ENCODE results near the gene AGBL5.
A peak's percentile ranks its signal among the peaks of the same experiment; 100 is the strongest.

Gene AGBL5

GRCh38 chr2:27032495-27033252 is 18.8 kb upstream of the AGBL5 start, which contains the start of gene TMEM214:
TMEM214 (plus strand) TSS chr2:27032965; CDS start chr2:27033016, 51 bp downstream.
- H3K4me3 ChIP-seq (replicated peaks; ENCODE audit: low read depth, low read length), result peak within 1 kb of the TSS; percentile 85
- peak; percentile 94 for DNase-seq (ENCODE audit: extremely low read depth, insufficient read length)
- H3K36me3 ChIP-seq (ENCODE audit: control insufficient read depth, insufficient read depth, low read length), result peaks cover 29% of the 10 kb centered on the region
- no peaks in the 10 kb centered on the region for H3K27me3 ChIP-seq (replicated peaks; ENCODE audit: control insufficient read depth, insufficient read depth, low read length)
- TF ChIP-seq, protein P1, sequence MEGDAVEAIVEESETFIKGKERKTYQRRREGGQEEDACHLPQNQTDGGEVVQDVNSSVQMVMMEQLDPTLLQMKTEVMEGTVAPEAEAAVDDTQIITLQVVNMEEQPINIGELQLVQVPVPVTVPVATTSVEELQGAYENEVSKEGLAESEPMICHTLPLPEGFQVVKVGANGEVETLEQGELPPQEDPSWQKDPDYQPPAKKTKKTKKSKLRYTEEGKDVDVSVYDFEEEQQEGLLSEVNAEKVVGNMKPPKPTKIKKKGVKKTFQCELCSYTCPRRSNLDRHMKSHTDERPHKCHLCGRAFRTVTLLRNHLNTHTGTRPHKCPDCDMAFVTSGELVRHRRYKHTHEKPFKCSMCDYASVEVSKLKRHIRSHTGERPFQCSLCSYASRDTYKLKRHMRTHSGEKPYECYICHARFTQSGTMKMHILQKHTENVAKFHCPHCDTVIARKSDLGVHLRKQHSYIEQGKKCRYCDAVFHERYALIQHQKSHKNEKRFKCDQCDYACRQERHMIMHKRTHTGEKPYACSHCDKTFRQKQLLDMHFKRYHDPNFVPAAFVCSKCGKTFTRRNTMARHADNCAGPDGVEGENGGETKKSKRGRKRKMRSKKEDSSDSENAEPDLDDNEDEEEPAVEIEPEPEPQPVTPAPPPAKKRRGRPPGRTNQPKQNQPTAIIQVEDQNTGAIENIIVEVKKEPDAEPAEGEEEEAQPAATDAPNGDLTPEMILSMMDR (IDR thresholded peaks at IDR 0.05; ENCODE audit: insufficient read depth, low read length, poor library complexity, severe bottlenecking), result no peak

DNA sequence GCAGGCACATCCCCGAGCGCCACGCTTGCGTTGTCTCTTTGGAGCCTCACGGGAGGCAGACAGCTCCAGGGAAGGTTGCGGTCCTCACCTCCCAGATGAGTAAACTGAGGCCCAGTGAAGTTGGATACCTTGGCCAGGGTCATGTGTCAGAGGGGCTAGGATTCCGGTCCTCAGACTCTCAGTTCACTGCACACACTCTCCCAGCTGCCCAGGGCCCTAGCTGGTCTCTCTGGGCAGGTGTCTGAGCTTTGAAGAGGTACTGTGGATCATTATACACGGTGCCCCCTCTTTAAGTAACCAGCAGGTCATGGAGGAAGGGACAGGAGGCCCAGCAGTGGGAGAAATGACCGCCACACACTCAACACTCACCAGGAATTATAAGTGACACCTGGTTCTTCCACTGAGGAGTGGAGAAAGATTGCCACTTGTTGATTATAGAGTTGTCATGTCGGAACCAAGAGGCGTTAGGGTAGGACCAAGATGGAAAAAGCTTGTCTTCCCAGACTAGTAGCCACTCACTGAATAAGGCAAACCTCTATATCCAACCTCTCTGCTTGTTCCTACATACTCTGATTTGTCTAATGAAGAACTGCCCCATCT is 18.1 kb upstream of the AGBL5 start:
- Histone ChIP-seq H3K27me3 (replicated peaks; ENCODE audit: control insufficient read depth, insufficient read depth, low read length) (no peaks in the 10 kb centered on the region), H3K36me3 (ENCODE audit: control insufficient read depth, insufficient read depth, low read length) (peaks cover 35% of the 10 kb centered on the region), H3K4me3 (replicated peaks; ENCODE audit: low read depth, low read length) (peak overlapping the region; percentile 85)
- no peak for DNase-seq (ENCODE audit: extremely low read depth, insufficient read length)
- TF ChIP-seq, protein P1 (IDR thresholded peaks at IDR 0.05; ENCODE audit: insufficient read depth, low read length, poor library complexity, severe bottlenecking), result no peak

DNA sequence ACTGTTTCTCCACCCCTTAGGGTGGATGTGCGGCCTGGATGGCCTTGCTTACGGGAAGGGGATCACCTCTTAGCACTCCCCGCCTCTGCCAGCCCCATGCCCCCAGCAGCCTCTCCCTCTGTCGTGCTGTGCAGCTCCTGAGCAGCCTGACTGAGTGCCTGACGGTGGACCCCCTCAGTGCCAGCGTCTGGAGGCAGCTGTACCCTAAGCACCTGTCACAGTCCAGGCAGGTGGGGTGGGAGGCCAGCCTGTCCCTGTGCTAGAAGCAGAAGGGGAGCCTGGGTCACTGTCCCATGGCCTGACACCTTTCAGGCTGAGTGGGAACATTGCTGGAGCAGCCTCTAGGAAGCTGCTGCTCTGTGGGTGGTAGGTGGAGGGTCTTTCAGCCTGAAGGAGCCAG is 13.5 kb upstream of the AGBL5 start:
- Histone ChIP-seq H3K4me3 (replicated peaks; ENCODE audit: low read depth, low read length) (no peak overlapping the region), H3K36me3 (ENCODE audit: control insufficient read depth, insufficient read depth, low read length) (peaks cover 57% of the 10 kb centered on the region), H3K27me3 (replicated peaks; ENCODE audit: control insufficient read depth, insufficient read depth, low read length) (no peaks in the 10 kb centered on the region)
- TF ChIP-seq, protein P1 (IDR thresholded peaks at IDR 0.05; ENCODE audit: insufficient read depth, low read length, poor library complexity, severe bottlenecking), result no peak
- DNase-seq (ENCODE audit: extremely low read depth, insufficient read length), result no peak

DNA sequence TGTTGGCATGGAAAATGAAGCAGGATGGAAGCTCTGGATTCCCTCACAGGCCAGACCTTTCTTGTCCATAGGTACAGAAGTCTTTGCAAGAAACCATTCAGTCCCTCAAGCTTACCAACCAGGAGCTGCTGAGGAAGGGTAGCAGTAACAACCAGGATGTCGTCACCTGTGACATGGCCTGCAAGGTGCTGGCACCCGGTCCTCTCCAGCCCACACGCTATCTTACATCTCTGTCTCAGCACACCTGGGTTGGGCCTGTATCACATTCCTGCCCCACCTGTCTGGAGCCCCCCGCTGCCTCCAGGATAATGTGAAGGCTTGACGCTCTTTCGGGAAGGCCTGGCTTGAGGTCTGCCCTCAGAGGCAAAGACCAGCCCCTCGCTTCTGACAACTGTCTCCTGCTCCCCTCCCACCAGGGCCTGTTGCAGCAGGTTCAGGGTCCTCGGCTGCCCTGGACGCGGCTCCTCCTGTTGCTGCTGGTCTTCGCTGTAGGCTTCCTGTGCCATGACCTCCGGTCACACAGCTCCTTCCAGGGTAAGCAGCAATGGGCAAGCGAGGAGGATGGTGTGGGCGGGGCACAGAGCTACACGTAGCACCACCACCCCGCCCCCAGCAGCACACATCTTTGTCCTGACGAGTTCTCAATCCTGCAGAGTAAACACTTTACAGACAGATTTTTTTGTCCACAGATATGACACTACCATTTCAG is 12.7 kb upstream of the AGBL5 start:
- Histone ChIP-seq H3K36me3 (ENCODE audit: control insufficient read depth, insufficient read depth, low read length) (peaks cover 60% of the 10 kb centered on the region), H3K27me3 (replicated peaks; ENCODE audit: control insufficient read depth, insufficient read depth, low read length) (no peaks in the 10 kb centered on the region), H3K4me3 (replicated peaks; ENCODE audit: low read depth, low read length) (no peak overlapping the region)
- DNase-seq (ENCODE audit: extremely low read depth, insufficient read length), result no peak
- TF ChIP-seq, protein P1 (IDR thresholded peaks at IDR 0.05; ENCODE audit: insufficient read depth, low read length, poor library complexity, severe bottlenecking), result no peak

- Histone ChIP-seq H3K27me3 (replicated peaks; ENCODE audit: control insufficient read depth, insufficient read depth, low read length) (no peaks in the 10 kb centered on the region), H3K4me3 (replicated peaks; ENCODE audit: low read depth, low read length) (no peak overlapping the region), H3K36me3 (ENCODE audit: control insufficient read depth, insufficient read depth, low read length) (peaks cover 60% of the 10 kb centered on the region)
- TF ChIP-seq, protein P1 (IDR thresholded peaks at IDR 0.05; ENCODE audit: insufficient read depth, low read length, poor library complexity, severe bottlenecking), result no peak
- no peak for DNase-seq (ENCODE audit: extremely low read depth, insufficient read length)
Measured at GRCh38 chr2:27039426-27039825, 12.0 kb upstream of the AGBL5 start.

All from GM06990 (cell line).